Fibroblast of lung (primary cell): ENCODE results near the gene ERCC2.

Experiments
- EZH2 ChIP-seq: IDR thresholded peaks from 2 replicates; pipeline ENCODE4 v1.5.1; 2012; ENCODE audit warnings: low read length, control low read depth, mild to moderate bottlenecking; ENCODE audit errors: missing control alignments
- TF ChIP-seq, protein P1 (sequence below), 2 donors: IDR thresholded peaks in 1 of 2; conservative IDR thresholded peaks in 1 of 2; 1 replicate in 1 of 2; 2 replicates in 1 of 2; pipeline ENCODE4 v1.5.1; 2011 to 2012; ENCODE audit warnings: low read length in 2 of 2, control low read depth in 1 of 2, inconsistent platforms in 1 of 2, low read depth in 1 of 2, mild to moderate bottlenecking in 1 of 2

DNA sequence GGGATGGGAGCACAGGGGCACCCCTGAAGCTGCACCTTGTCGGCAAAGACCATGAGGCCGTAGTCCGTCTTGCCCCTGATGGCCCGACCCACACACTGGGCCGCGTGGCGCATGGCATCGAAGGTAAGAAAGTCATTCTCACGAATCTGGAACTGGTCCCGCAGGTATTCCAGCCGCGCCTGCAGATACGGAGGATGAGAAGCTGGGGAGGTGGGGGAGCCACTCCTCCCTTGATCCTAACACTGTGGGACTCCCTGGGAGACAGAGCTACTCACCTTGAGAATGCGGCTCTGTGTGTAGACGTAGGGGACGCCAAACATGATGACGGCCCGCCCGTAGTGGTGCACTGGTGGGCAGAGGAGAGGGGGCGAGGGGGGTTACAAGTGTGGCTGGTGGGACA, 17.9 kb downstream of the ERCC2 start:
- TF ChIP-seq, protein P1, sequence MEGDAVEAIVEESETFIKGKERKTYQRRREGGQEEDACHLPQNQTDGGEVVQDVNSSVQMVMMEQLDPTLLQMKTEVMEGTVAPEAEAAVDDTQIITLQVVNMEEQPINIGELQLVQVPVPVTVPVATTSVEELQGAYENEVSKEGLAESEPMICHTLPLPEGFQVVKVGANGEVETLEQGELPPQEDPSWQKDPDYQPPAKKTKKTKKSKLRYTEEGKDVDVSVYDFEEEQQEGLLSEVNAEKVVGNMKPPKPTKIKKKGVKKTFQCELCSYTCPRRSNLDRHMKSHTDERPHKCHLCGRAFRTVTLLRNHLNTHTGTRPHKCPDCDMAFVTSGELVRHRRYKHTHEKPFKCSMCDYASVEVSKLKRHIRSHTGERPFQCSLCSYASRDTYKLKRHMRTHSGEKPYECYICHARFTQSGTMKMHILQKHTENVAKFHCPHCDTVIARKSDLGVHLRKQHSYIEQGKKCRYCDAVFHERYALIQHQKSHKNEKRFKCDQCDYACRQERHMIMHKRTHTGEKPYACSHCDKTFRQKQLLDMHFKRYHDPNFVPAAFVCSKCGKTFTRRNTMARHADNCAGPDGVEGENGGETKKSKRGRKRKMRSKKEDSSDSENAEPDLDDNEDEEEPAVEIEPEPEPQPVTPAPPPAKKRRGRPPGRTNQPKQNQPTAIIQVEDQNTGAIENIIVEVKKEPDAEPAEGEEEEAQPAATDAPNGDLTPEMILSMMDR (conservative IDR thresholded peaks at IDR 0.05 in 1 of 2, IDR thresholded peaks at IDR 0.05 in 1 of 2; ENCODE audit: low read depth in 1 of 2, low read length in 2 of 2), result no peak
- TF ChIP-seq EZH2, result no peak
